OCI-LY7 (cell line): ENCODE results near the gene SNX24. TPM values are rescaled to one million over a fixed set of nuclear protein-coding genes. Genes with fewer than 3 reads are reported as not detected.

Experiments used
- BruUV-seq: library from RNA; stranded (reverse); fragments of 400-500 nt; replicated peaks from 2 replicates; lab custom pipeline; 2021; lab: Mats Ljungman, UMichigan
- CTCF ChIA-PET: fragments of 300-600 bp; sonication (Branson Sonifier 250); formaldehyde crosslinking; loops from one replicate; lab custom pipeline; 2022; ENCODE audit warnings: antibody characterized with exemption; ENCODE audit not compliant: unreplicated experiment; lab: Charles Lee
- POLR2A ChIA-PET: fragments of 300-600 bp; sonication (Branson Sonifier 250); formaldehyde crosslinking; loops from one replicate; lab custom pipeline; 2022; ENCODE audit warnings: antibody characterized with exemption; lab: Charles Lee
- DNase-seq: peaks from one replicate; pipeline ENCODE4 v3.0.0-alpha.2; 2015; ENCODE audit warnings: low spot score
- H2AFZ ChIP-seq: fragments of 200-600 bp; sonication (generic), shearing (Covaris generic); 2 replicates; pipeline ENCODE4 v1.6.1; 2014; ENCODE audit warnings: mild to moderate bottlenecking, antibody characterized with exemption, low read length, moderate library complexity
- H3K27ac ChIP-seq: fragments of 200-600 bp; sonication (generic); 2 replicates; pipeline ENCODE4 v1.5.1; 2014; ENCODE audit warnings: mixed run types, low read depth, mild to moderate bottlenecking, moderate library complexity, low read length, inconsistent platforms; ENCODE audit not compliant: poor library complexity, severe bottlenecking
- H3K36me3 ChIP-seq: fragments of 200-600 bp; sonication (generic); 2 replicates; pipeline ENCODE4 v1.6.1; 2014; ENCODE audit warnings: mild to moderate bottlenecking, antibody characterized with exemption, low read length, moderate library complexity, mixed read lengths; ENCODE audit not compliant: insufficient read depth
- H3K4me1 ChIP-seq: fragments of 200-600 bp; sonication (generic); 2 replicates; pipeline ENCODE4 v1.5.1; 2014; ENCODE audit warnings: mild to moderate bottlenecking, low read length; ENCODE audit not compliant: insufficient read depth, poor library complexity, severe bottlenecking
- H3K4me2 ChIP-seq: fragments of 200-600 bp; sonication (generic); 2 replicates; pipeline ENCODE4 v1.6.1; 2014; ENCODE audit warnings: mild to moderate bottlenecking, low read length
- H3K4me3 ChIP-seq: fragments of 200-600 bp; sonication (generic); 2 replicates; pipeline ENCODE4 v1.5.1; 2014; ENCODE audit warnings: mild to moderate bottlenecking, low read depth, low read length; ENCODE audit not compliant: poor library complexity, severe bottlenecking
- H3K79me2 ChIP-seq: fragments of 200-600 bp; sonication (generic); 2 replicates; pipeline ENCODE4 v1.6.1; 2016; ENCODE audit warnings: low read depth, mild to moderate bottlenecking, low read length, moderate library complexity, mixed read lengths; ENCODE audit not compliant: insufficient read depth
- H3K9me2 ChIP-seq: fragments of 200-600 bp; sonication (generic); 2 replicates; pipeline ENCODE4 v1.6.1; 2016; ENCODE audit warnings: mild to moderate bottlenecking, low read length, mixed read lengths; ENCODE audit not compliant: insufficient read depth
- H3K9me3 ChIP-seq: fragments of 200-600 bp; sonication (generic); 2 replicates; pipeline ENCODE4 v1.6.1; 2014; ENCODE audit warnings: mild to moderate bottlenecking, mixed run types, low read length, mixed read lengths
- H4K20me1 ChIP-seq: fragments of 200-600 bp; sonication (generic); 2 replicates; pipeline ENCODE4 v1.6.1; 2014; ENCODE audit warnings: mild to moderate bottlenecking, antibody characterized with exemption, low read length, moderate library complexity, mixed read lengths; ENCODE audit not compliant: insufficient read depth
- CTCF ChIP-seq: fragments of 200-600 bp; sonication (generic); conservative IDR thresholded peaks from 2 replicates; pipeline ENCODE4 v1.5.1; 2014; ENCODE audit warnings: mild to moderate bottlenecking, antibody characterized with exemption, low read length, moderate library complexity, mixed read lengths
- EZH2phosphoT487 ChIP-seq: fragments of 200-600 bp; sonication (generic); IDR thresholded peaks from 2 replicates; pipeline ENCODE4 v1.6.1; 2018; ENCODE audit warnings: low read depth, borderline replicate concordance, mild to moderate bottlenecking, mixed run types, antibody characterized with exemption, low read length, moderate library complexity, mixed read lengths
- intact Hi-C: fragments of 100-400 bp; cut with micrococcal nuclease; formaldehyde crosslinking; loops from one replicate; pipeline ENCODE4 v1.10.0; 2022; ENCODE audit not compliant: unreplicated experiment
- total RNA-seq, 2 experiments: library from RNA; depleted of rRNA in 1 of 2; stranded (reverse); fragments of >200 nt in 1 of 2; shearing (Covaris generic) in 1 of 2; gene quantifications; 2 replicates each; pipeline ENCODE4 v1.2.3, GENCODE V29; 2014 to 2022

SNX24 gene
- total RNA-seq, 2 experiments from 2014 or later: 6.9 to 14.5 TPM

DNA sequence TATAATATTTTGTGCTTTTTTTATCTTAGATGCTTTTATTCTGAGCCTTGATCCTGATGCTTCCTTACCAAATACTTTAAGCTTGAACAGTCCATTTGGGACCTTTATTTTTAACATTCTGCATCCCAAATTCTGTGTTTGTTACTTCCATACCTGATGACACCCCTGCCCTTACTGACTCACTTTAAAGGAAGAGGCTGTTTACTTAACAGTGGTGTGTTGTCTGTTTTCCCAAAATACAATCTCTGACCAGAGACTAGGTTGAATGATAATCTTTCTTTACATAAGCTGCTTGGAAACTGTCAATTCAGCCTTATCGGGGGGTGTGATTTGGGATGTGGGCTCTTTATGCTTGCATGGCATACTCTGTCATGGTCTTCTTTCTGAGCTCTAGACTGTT lies 71.1 kb downstream of the SNX24 start:
- CTCF ChIA-PET: no interaction called here
- H3K9me3 ChIP-seq: no peaks in the 10 kb centered on the region
- no peak overlapping the region for H3K27ac ChIP-seq
- TF ChIP-seq EZH2phosphoT487: no peak
- no peak for TF ChIP-seq CTCF
- H3K4me2 ChIP-seq: no peak overlapping the region
- H3K4me3 ChIP-seq: no peak overlapping the region
- DNase-seq: no peak
- BruUV-seq: no TSS peak
- H2AFZ ChIP-seq: no peak overlapping the region
- no peaks in the 10 kb centered on the region for H3K36me3 ChIP-seq
- H3K79me2 ChIP-seq: no peaks in the 10 kb centered on the region
- POLR2A ChIA-PET: no interaction called here
- H3K4me1 ChIP-seq: no peaks in the 10 kb centered on the region
- no peaks in the 10 kb centered on the region for H4K20me1 ChIP-seq
- intact Hi-C loops: no loop called here
- H3K9me2 ChIP-seq: no peaks in the 10 kb centered on the region

DNA sequence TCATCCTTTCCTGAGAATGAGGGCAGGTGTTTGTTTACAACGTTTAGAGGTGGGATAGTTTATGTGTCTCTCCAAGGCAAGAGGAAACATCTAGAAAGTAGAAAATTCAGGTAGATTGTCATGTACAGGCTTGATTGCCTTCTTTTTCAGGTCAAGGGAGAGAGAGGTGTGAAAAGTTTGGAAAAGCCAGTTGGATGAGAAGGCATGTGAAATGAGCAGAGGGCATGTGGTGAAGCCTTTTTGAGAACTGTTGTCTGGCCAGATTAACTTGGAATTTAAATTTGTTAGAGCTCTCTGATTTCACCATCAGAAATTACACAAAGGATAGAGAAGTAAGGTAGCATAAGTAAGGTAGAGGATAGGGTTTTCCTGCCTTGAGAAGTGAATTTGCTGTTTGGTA lies 74.6 kb downstream of the SNX24 start:
- H3K4me1 ChIP-seq: no peaks in the 10 kb centered on the region
- no peak overlapping the region for H3K4me3 ChIP-seq
- no peaks in the 10 kb centered on the region for H3K9me2 ChIP-seq
- ChIA-PET CTCF (no interaction called here), POLR2A (no interaction called here)
- intact Hi-C loops: no loop called here
- H3K79me2 ChIP-seq: no peaks in the 10 kb centered on the region
- DNase-seq: no peak
- H3K27ac ChIP-seq: no peak overlapping the region
- no peaks in the 10 kb centered on the region for H3K36me3 ChIP-seq
- no peak overlapping the region for H2AFZ ChIP-seq
- TF ChIP-seq CTCF: no peak
- no peak for TF ChIP-seq EZH2phosphoT487
- no peaks in the 10 kb centered on the region for H4K20me1 ChIP-seq
- H3K4me2 ChIP-seq: no peak overlapping the region
- no peaks in the 10 kb centered on the region for H3K9me3 ChIP-seq
- BruUV-seq: no TSS peak

DNA sequence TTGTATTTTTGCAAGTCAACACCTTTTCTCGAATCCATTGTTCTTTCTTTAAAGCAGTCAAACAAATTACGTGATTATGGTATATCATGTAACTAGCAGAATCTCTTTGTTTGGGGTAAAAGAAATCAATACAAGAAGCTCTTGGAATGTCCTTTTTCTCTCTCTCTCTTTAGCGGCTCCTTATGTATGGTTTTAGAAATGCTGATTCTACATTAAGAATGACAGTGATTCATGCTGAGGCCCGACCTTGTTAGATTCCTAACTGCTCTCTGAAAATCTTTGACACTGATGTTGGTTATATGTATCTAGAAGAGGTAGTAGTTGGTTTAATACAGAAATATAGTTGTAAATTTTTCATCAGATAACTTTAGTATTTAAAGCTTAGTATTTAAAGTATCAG lies 76.4 kb downstream of the SNX24 start:
- no peaks in the 10 kb centered on the region for H3K79me2 ChIP-seq
- no peak overlapping the region for H3K4me2 ChIP-seq
- BruUV-seq: no TSS peak
- H3K9me3 ChIP-seq: no peaks in the 10 kb centered on the region
- no peaks in the 10 kb centered on the region for H3K9me2 ChIP-seq
- TF ChIP-seq EZH2phosphoT487 (no peak), CTCF (no peak)
- ChIA-PET POLR2A (interaction anchor here (0.6 to 1.2 kb wide), 3 partner anchors 11 to 230 kb away, joined by 3 to 5 read pairs (median 5); no protein-coding TSS in a partner anchor), CTCF (no interaction called here)
- no peak overlapping the region for H3K27ac ChIP-seq
- H3K4me1 ChIP-seq: no peaks in the 10 kb centered on the region
- no peak overlapping the region for H3K4me3 ChIP-seq
- no peak overlapping the region for H2AFZ ChIP-seq
- H3K36me3 ChIP-seq: no peaks in the 10 kb centered on the region
- DNase-seq: no peak
- no peaks in the 10 kb centered on the region for H4K20me1 ChIP-seq
- intact Hi-C loops: no loop called here
